Cerebellar nuclear complex (tissue), 1 donor: Measurements from ENCODE around the gene TYMS.

Source experiments
- DNase-seq, 2 experiments: peaks; one replicate each; lab custom pipeline; 2025; lab: John Stamatoyannopoulos, UW

Gene TYMS

GRCh38 chr18:657311-658000, at the start of gene TYMS:
Gene TYMS (plus strand): TSS chr18:657653. CDS start chr18:657743, 90 bp downstream.
- no peak for DNase-seq

GRCh38 chr18:607930-608329, 49.5 kb upstream of the TYMS start:
- no peak for DNase-seq

DNA sequence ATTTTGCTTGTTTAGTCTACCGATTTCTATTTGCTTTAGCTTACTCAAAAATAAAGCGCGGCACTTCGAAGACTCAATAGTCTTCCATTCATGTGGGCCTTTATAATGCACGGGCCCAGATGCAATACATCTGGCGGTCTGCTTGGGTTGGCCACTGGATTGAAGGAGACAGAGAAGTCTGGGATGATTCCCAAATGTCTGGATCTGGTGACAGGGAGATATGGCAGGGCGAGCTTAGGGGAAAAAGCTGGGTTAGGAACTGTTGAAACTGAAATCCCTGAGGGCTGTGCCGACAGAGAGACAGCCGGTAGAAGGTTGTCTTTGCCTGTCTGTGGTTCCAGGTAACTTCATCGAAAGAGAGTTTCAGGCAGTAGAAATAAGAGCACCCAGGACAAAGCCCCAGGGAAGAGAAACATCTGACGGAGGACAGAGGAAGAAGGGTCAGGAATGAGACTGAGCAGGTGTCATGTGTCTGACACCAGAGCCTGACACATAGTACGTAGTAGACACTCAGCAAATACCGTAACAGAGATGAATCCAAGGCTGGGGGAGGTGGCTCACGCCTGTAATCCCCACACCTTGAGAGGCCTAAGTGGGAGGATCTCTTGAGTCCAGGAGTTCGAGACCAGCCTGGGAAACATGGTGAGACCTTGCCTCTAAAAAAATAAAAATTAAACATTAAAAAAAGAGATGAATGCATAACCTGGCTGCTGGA, 47.1 kb upstream of the TYMS start:
- no peak for DNase-seq

- no peak for DNase-seq
Observed at GRCh38 chr18:612156-612555, 45.3 kb upstream of the TYMS start.

- no peak for DNase-seq
Observed at GRCh38 chr18:614193-614592, 43.3 kb upstream of the TYMS start.

- DNase-seq, result no peak
Observed at GRCh38 chr18:615092-615521, 42.3 kb upstream of the TYMS start.

GRCh38 chr18:615773-616172, 41.7 kb upstream of the TYMS start:
- DNase-seq, result no peak

GRCh38 chr18:616380-616995, 41.0 kb upstream of the TYMS start:
- no peak for DNase-seq

DNA sequence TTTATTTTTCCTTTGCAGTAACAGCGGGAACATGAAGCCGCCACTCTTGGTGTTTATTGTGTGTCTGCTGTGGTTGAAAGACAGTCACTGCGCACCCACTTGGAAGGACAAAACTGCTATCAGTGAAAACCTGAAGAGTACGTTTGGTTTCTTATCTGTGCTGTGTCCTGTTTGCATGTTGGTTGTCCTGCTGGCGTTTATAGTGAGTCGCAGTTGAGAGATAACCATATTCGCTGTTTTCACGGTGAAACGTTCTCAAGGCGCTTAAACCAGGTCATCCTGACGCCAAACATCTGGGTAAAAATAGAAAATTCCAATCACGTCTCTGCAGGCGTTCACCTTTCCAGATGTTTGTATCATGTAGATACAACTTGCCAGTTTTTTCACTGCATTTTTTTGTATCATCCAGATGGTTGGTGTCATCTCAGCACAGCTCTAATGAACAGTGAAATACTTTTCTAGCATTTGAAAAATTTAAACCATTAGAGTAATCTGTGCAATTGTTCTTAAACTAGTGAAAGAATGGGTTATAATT, 39.4 kb upstream of the TYMS start:
- no peak for DNase-seq

DNA sequence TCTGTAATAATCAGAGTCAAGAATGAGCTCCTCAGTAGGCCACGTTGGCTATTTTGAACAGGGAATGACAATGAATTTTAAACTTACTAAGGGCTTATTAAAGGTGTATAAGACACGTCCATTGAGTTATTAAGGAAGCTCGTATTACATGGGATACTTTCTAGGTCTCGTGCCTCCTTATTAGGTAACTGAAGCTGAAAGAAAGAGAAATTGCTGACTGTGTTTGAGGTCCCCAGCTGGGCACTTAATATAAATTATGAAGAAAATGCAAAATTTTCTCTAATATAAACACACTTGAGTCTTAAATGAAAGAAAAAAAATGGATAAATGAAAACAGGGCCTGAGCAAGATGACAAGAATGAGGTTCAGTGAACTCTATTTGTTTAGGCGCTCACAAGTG, 38.8 kb upstream of the TYMS start:
- no peak for DNase-seq

DNA sequence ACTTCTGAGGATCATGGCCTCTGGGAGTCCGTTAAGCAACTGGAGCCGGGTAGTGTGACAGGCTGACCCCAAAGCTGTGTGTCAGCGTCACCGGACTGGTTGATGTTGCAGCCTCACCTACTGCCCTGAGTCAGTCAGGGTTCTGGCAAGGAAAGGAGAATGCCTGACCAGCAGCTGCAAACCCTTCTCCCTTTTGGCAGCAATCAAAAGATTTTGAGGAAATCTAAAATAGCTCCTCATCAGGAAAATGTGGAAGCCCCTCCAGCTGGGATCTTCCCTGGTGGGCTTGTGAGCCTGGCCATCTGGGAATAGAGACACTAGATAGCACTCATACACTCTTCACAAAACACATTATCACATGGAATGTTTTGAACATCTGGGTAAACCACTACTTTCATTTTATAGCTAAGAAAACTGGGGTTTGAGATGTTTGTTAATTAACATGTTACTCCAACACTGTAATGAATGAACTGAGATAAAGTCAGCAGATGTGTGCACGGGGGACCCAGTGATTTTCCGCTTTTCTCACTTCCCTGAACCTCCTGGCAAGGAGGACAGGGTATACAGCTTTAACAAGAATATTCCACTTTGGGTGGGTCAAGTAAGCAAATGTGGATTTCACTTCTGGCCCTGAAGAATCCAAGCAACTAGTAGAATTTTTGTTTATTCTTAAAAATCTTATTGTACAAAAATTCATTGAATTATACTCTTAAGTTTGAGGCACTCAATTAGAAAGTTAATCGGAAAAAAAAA, 36.0 kb upstream of the TYMS start:
- no peak for DNase-seq

GRCh38 chr18:622289-622688, 35.2 kb upstream of the TYMS start:
- no peak for DNase-seq

GRCh38 chr18:623761-624620, 33.5 kb upstream of the TYMS start:
- DNase-seq, result no peak

- DNase-seq, result no peak
Observed at GRCh38 chr18:627231-627630, 30.2 kb upstream of the TYMS start.

DNA sequence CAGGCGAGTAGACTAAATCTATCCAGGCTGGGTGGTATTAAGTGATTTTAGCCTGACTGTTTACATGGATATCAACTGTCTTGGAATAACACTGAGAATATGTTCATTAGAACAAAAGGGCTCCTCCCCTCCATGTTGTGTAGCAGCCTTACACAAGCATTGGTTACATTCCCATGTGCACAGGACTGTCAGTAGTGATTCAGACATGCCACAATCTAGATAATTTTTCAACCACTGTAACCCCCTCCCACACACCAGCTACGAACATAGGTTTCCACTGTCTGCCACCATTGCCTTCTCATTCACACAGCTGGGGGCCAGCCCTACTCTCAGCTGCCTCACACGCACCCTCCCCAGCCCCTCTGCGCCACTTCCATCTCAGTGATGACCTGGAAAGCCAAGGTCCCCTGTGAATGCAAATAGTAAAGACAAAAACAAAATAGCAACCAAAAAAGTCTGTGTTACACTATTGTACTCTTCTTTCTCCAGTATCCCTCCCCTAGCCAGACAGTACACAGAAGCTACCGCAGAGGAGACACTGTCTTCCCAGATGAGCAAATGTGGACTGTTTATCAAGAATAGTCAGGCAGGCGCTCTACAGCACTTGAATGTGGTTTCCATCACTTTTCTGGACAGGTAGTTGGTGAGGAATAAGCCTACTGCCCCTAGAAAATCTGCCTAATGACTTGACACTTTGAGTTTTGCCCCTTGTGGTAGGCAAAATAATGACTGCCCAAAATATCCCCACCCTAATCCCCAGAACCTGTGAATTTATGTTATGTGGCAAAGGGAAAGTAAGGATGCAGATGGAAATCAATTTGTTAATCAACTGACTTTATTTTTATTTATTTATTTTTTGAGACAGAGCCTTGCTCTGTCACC, 27.9 kb upstream of the TYMS start:
- DNase-seq, result no peak

DNA sequence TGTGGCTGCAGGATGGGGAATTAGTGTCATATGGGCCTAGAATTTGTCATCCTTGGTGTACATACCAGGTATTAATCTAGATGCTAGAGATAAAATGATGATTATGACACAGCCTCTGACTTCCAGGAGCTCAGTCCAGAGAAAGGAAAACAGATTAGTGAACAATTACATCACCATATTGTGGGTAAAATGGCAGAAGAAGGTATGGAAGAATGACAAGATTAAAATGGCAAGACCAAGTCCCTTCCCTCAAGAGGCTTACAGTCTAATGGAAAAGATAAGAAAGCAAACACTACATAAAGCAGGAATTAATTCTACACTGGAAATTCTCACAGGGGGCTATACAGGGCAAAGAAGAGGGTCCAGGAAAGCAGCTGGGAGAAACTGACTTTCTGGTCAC, 25.9 kb upstream of the TYMS start:
- DNase-seq, result no peak

GRCh38 chr18:634551-635045, 22.9 kb upstream of the TYMS start:
- DNase-seq, result no peak

DNA sequence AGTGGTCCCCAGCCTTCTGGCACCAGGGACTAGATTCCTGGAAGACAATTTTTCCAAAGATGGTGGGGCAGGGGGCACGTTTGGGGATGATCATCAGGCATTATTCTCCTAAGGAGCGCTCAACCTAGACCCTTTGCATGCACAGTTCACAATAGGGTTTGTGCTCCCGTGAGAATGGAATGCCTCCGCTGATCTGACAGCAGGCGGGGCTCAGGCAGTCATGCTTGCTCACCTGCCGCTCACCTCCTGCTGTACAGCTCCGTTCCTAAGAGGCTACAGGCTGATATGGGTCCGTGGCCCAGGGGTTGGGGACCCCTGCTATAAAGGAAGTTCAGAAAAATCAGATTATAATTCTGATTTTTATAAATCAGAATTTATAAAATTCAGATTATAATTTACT, 22.3 kb upstream of the TYMS start:
- no peak for DNase-seq

GRCh38 chr18:641224-641623, 16.2 kb upstream of the TYMS start:
- no peak for DNase-seq

GRCh38 chr18:644395-645004, 13.0 kb upstream of the TYMS start:
- no peak for DNase-seq
